ENCODE data around the gene KCNQ1.

- TF ChIP-seq, protein P1, sequence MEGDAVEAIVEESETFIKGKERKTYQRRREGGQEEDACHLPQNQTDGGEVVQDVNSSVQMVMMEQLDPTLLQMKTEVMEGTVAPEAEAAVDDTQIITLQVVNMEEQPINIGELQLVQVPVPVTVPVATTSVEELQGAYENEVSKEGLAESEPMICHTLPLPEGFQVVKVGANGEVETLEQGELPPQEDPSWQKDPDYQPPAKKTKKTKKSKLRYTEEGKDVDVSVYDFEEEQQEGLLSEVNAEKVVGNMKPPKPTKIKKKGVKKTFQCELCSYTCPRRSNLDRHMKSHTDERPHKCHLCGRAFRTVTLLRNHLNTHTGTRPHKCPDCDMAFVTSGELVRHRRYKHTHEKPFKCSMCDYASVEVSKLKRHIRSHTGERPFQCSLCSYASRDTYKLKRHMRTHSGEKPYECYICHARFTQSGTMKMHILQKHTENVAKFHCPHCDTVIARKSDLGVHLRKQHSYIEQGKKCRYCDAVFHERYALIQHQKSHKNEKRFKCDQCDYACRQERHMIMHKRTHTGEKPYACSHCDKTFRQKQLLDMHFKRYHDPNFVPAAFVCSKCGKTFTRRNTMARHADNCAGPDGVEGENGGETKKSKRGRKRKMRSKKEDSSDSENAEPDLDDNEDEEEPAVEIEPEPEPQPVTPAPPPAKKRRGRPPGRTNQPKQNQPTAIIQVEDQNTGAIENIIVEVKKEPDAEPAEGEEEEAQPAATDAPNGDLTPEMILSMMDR (conservative IDR thresholded peaks at IDR 0.05; ENCODE audit: low read length), result no peak
- TF ChIP-seq EZH2phosphoT487 (IDR thresholded peaks at IDR 0.05; ENCODE audit: borderline replicate concordance), result no peak
Measured at GRCh38 chr11:2662430-2663299, 217.9 kb downstream of the KCNQ1 start.

Measured in Loucy (cell line).